SK-N-SH (cell line): ENCODE results near the gene CCDC122. TPM values are rescaled to one million over a fixed set of nuclear protein-coding genes. Genes with fewer than 3 reads are reported as not detected.

ENCODE experiments used
- CTCF ChIA-PET: fragments of 300-600, 350-600 bp; formaldehyde crosslinking; extraction: SDS; loops from one replicate; lab custom pipeline; 2021; lab: Yijun Ruan, JAX
- POLR2A ChIA-PET: fragments of 350-600 bp; sonication (Branson Sonifier 250); formaldehyde crosslinking; extraction: SDS; loops from one replicate; lab custom pipeline; 2020; ENCODE audit warnings: antibody characterized with exemption, inconsistent platforms; lab: Yijun Ruan, JAX
- DNase-seq: peaks from one replicate; pipeline ENCODE4 v3.0.0; 2012
- H2AFZ ChIP-seq: fragments of 200-600 bp; sonication (generic); 2 replicates; pipeline ENCODE4 v1.8.1; 2016; ENCODE audit warnings: antibody characterized with exemption, mild to moderate bottlenecking, low read depth
- H3F3A ChIP-seq: fragments of 200-600 bp; sonication (generic); replicated peaks from 2 replicates; pipeline ENCODE3; 2016; ENCODE audit warnings: antibody characterized with exemption, mild to moderate bottlenecking; ENCODE audit not compliant: insufficient read depth
- H3K27ac ChIP-seq, 2 experiments: fragments of 200-500 bp in 1 of 2; fragments of 200-600 bp in 1 of 2; sonication (Bioruptor generic) in 1 of 2; sonication (generic), shearing (Covaris generic) in 1 of 2; 2 replicates each; pipeline versions ENCODE4 v1.5.1 to v1.6.1; 2014 to 2016; ENCODE audit warnings: low read depth in 2 of 2, inconsistent platforms in 1 of 2, low read length in 1 of 2, mild to moderate bottlenecking in 1 of 2, mixed read lengths in 1 of 2
- H3K27me3 ChIP-seq: fragments of 200-600 bp; sonication (generic), shearing (Covaris generic); 2 replicates; pipeline ENCODE4 v1.6.1; 2016; ENCODE audit warnings: mixed run types; ENCODE audit not compliant: insufficient read depth
- H3K36me3 ChIP-seq, 2 experiments: fragments of 200-500 bp in 1 of 2; fragments of 200-600 bp in 1 of 2; sonication (Bioruptor generic) in 1 of 2; sonication (generic) in 1 of 2; replicated peaks in 1 of 2; 2 replicates each; pipeline versions ENCODE3 to v1.5.1; 2014 to 2016; ENCODE audit warnings: low read length in 1 of 2, mild to moderate bottlenecking in 1 of 2; ENCODE audit not compliant: insufficient read depth in 2 of 2, control insufficient read depth in 1 of 2
- H3K4me1 ChIP-seq, 2 experiments: fragments of 200-500 bp in 1 of 2; fragments of 200-600 bp in 1 of 2; sonication (Bioruptor generic) in 1 of 2; sonication (generic), shearing (Covaris generic) in 1 of 2; 2 replicates each; pipeline versions ENCODE4 v1.5.1 to v1.6.1; 2014 to 2016; ENCODE audit warnings: low read depth in 1 of 2, low read length in 1 of 2, mixed run types in 1 of 2; ENCODE audit not compliant: insufficient read depth in 2 of 2, control insufficient read depth in 1 of 2
- H3K4me2 ChIP-seq: fragments of 200-600 bp; sonication (generic), shearing (Covaris generic); 2 replicates; pipeline ENCODE4 v1.6.1; 2017; ENCODE audit warnings: mixed run types
- H3K4me3 ChIP-seq, 2 experiments: fragments of 200-500 bp in 1 of 2; fragments of 200-600 bp in 1 of 2; sonication (Bioruptor generic) in 1 of 2; sonication (generic), shearing (Covaris generic) in 1 of 2; 2 replicates each; pipeline versions ENCODE4 v1.5.1 to v1.8.1; 2014 to 2016; ENCODE audit warnings: low read depth in 2 of 2, inconsistent platforms in 1 of 2, low read length in 1 of 2, mild to moderate bottlenecking in 1 of 2, mixed read lengths in 1 of 2, moderate library complexity in 1 of 2
- H3K79me2 ChIP-seq: fragments of 200-600 bp; sonication (generic); 2 replicates; pipeline ENCODE4 v1.8.1; 2017; ENCODE audit warnings: mild to moderate bottlenecking; ENCODE audit not compliant: insufficient read depth
- H3K9ac ChIP-seq: fragments of 200-600 bp; sonication (generic); 2 replicates; pipeline ENCODE4 v1.6.1; 2017; ENCODE audit warnings: mixed run types
- H3K9me2 ChIP-seq: fragments of 200-600 bp; sonication (generic); 2 replicates; pipeline ENCODE4 v1.6.1; 2017; ENCODE audit warnings: mixed run types
- H3K9me3 ChIP-seq: fragments of 200-600 bp; sonication (generic); 2 replicates; pipeline ENCODE4 v1.6.1; 2017; ENCODE audit warnings: mixed run types, mild to moderate bottlenecking, moderate library complexity
- H4K20me1 ChIP-seq: fragments of 200-600 bp; sonication (generic); 2 replicates; pipeline ENCODE4 v1.6.1; 2017; ENCODE audit warnings: mild to moderate bottlenecking, mixed run types; ENCODE audit not compliant: insufficient read depth
- CHD2 ChIP-seq: fragments of 150-350 bp; IDR thresholded peaks from 2 replicates; pipeline ENCODE4 v1.6.1; 2018; ENCODE audit warnings: low read length; ENCODE audit not compliant: partially characterized antibody
- CTCF ChIP-seq: fragments of 200-600 bp; sonication (generic); IDR thresholded peaks from 2 replicates; pipeline ENCODE4 v1.6.1; 2017; ENCODE audit warnings: antibody characterized with exemption, mild to moderate bottlenecking, moderate library complexity
- EP300 ChIP-seq, 2 experiments: IDR thresholded peaks; 2 replicates each; pipeline versions ENCODE4 v1.4.0 to v1.6.1; 2012; ENCODE audit warnings: borderline replicate concordance in 1 of 2, low read depth in 1 of 2, low read length in 1 of 2
- EZH2phosphoT487 ChIP-seq: fragments of 200-600 bp; sonication (generic); IDR thresholded peaks from 2 replicates; pipeline ENCODE4 v1.6.1; 2017; ENCODE audit warnings: low read depth, mixed run types, mild to moderate bottlenecking, antibody characterized with exemption, moderate library complexity, borderline replicate concordance
- GABPA ChIP-seq: IDR thresholded peaks from 2 replicates; pipeline ENCODE4 v1.4.0; 2012; ENCODE audit warnings: low read depth, mild to moderate bottlenecking
- GATA2 ChIP-seq: sonication (generic); formaldehyde crosslinking; IDR thresholded peaks from 2 replicates; pipeline ENCODE4 v1.5.0; 2020; ENCODE audit warnings: mild to moderate bottlenecking, missing genetic modification reagents
- IRF3 ChIP-seq: fragments of 150-350 bp; IDR thresholded peaks from 2 replicates; pipeline ENCODE4 v1.6.1; 2016; ENCODE audit warnings: mild to moderate bottlenecking, low read depth, low read length
- JUND ChIP-seq: IDR thresholded peaks from 2 replicates; pipeline ENCODE4 v1.4.0; 2012
- MEF2A ChIP-seq: IDR thresholded peaks from 2 replicates; pipeline ENCODE4 v1.4.0; 2012; ENCODE audit warnings: low read depth, borderline replicate concordance
- MXI1 ChIP-seq: IDR thresholded peaks from 2 replicates; pipeline ENCODE4 v1.6.1; 2012; ENCODE audit warnings: mild to moderate bottlenecking, low read depth, low read length, improper control_type of control experiment
- NFIC ChIP-seq: IDR thresholded peaks from 2 replicates; pipeline ENCODE4 v1.4.0; 2012; ENCODE audit warnings: borderline replicate concordance
- NRF1 ChIP-seq: IDR thresholded peaks from 2 replicates; pipeline ENCODE4 v1.6.1; 2012; ENCODE audit warnings: low read depth, mild to moderate bottlenecking, low read length
- PBX3 ChIP-seq: IDR thresholded peaks from 2 replicates; pipeline ENCODE4; 2012
- POLR2AphosphoS5 ChIP-seq: IDR thresholded peaks from 2 replicates; pipeline ENCODE4 v1.6.1; 2012; ENCODE audit warnings: low read depth, low read length
- RAD21 ChIP-seq: IDR thresholded peaks from 2 replicates; pipeline ENCODE4 v1.6.1; 2012; ENCODE audit warnings: mild to moderate bottlenecking, low read length
- RCOR1 ChIP-seq: fragments of 150-350 bp; IDR thresholded peaks from 2 replicates; pipeline ENCODE4 v1.6.1; 2017; ENCODE audit warnings: antibody characterized with exemption, low read length
- RFX5 ChIP-seq: IDR thresholded peaks from 2 replicates; pipeline ENCODE4 v1.6.1; 2012; ENCODE audit warnings: mild to moderate bottlenecking, improper control_type of control experiment, low read length
- RXRA ChIP-seq: IDR thresholded peaks from 2 replicates; pipeline ENCODE4 v1.4.0; 2012; ENCODE audit warnings: low read depth, mild to moderate bottlenecking, borderline replicate concordance
- SIN3A ChIP-seq: IDR thresholded peaks from 2 replicates; pipeline ENCODE4 v1.6.1; 2012; ENCODE audit warnings: low read depth, mild to moderate bottlenecking, low read length, moderate library complexity, borderline replicate concordance
- SMC3 ChIP-seq: IDR thresholded peaks from 2 replicates; pipeline ENCODE4 v1.6.1; 2012; ENCODE audit warnings: low read depth, low read length, improper control_type of control experiment
- TCF12 ChIP-seq: IDR thresholded peaks from 2 replicates; pipeline ENCODE4 v1.4.0; 2012
- TEAD4 ChIP-seq: IDR thresholded peaks from 2 replicates; pipeline ENCODE4 v1.4.0; 2012; ENCODE audit warnings: mild to moderate bottlenecking, borderline replicate concordance; ENCODE audit not compliant: insufficient read depth
- USF1 ChIP-seq: IDR thresholded peaks from 2 replicates; pipeline ENCODE4 v1.4.0; 2012; ENCODE audit warnings: low read depth, borderline replicate concordance
- YY1 ChIP-seq: IDR thresholded peaks from 2 replicates; pipeline ENCODE4 v1.4.0; 2012; ENCODE audit warnings: low read depth, mild to moderate bottlenecking
- WGBS: methylation state at CpG from one replicate; pipeline ENCODE4 v1.1.6; 2017; ENCODE audit warnings: low lambda C conversion rate; 5-methylcytosine and 5-hydroxymethylcytosine counted together
- polyA plus RNA-seq, 3 experiments: library from polyadenylated mRNA; depleted of rRNA; stranded (reverse); fragments of >200 nt; gene quantifications; 2 replicates each; pipeline ENCODE4 v1.2.3, GENCODE V29; 2012
- TF ChIP-seq, protein P1 (sequence below): fragments of 150-350 bp; IDR thresholded peaks from 2 replicates; pipeline ENCODE4 v1.6.1; 2017; ENCODE audit warnings: antibody characterized with exemption, low read length, low read depth, borderline replicate concordance
- TF ChIP-seq, protein P2 (sequence below): IDR thresholded peaks from 2 replicates; pipeline ENCODE4 v1.4.0; 2012; ENCODE audit warnings: low read depth, borderline replicate concordance

The CCDC122 gene
- polyA plus RNA-seq, 1 of the 3 experiments (the other 2 are of a cell fraction), result 1.4 TPM

DNA sequence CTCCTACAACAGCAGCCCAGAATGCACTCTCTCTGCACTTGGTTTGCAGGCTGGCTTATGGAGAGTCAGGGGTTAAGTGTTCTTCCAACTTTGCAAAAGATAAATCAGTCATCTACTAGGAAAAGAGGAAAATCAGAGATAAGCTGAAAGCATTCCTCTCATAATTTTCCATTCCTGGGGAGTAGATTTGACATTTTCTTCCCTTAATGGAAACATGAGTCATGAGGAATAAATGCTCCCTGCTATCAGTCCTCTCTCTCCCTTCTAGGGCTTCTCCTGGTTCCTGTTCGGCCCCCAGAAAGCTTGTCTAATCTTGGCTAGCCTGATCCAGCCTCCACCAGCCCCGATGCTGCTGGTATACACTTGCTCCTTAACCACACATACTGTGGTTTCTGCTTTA is 64.3 kb downstream of the CCDC122 start:
- POLR2A ChIA-PET, result no interaction called here
- H3K79me2 ChIP-seq, result no peaks in the 10 kb centered on the region
- H3K4me3 ChIP-seq, result no peak overlapping the region; a peak in 1 of 4 replicates
- H3F3A ChIP-seq, result peaks cover 23% of the 10 kb centered on the region
- H2AFZ ChIP-seq, result peak overlapping the region; percentile 49; the same call in 1 of the 2 replicates
- peaks cover 0 to 24% of the 10 kb centered on the region in 2 experiments; a peak in 2 of 4 replicates for H3K4me1 ChIP-seq
- peak; percentile 20 for DNase-seq
- no peaks in the 10 kb centered on the region for H3K9me3 ChIP-seq
- no peaks in the 10 kb centered on the region for H3K27me3 ChIP-seq
- H3K36me3 ChIP-seq, result peaks cover 0 to 3% of the 10 kb centered on the region in 2 experiments
- WGBS, result 0% methylated on average over 2 of the region's 2 CpGs
- no peaks in the 10 kb centered on the region for H3K9me2 ChIP-seq
- CTCF ChIA-PET, result interaction anchor here (1.4 to 4.7 kb wide), 3 partner anchors 11 to 846 kb away, joined by 3 to 27 read pairs (median 5); no protein-coding TSS in a partner anchor
- peak overlapping the region; percentile 54 for H3K4me2 ChIP-seq
- H3K27ac ChIP-seq, result peak overlapping the region; percentile 69 to 86; a peak in 3 of 4 replicates
- peak overlapping the region; percentile 55 for H3K9ac ChIP-seq
- no peaks in the 10 kb centered on the region for H4K20me1 ChIP-seq
- no peak for TF ChIP-seq RFX5
- no peak for TF ChIP-seq RCOR1
- TF ChIP-seq, protein P1, sequence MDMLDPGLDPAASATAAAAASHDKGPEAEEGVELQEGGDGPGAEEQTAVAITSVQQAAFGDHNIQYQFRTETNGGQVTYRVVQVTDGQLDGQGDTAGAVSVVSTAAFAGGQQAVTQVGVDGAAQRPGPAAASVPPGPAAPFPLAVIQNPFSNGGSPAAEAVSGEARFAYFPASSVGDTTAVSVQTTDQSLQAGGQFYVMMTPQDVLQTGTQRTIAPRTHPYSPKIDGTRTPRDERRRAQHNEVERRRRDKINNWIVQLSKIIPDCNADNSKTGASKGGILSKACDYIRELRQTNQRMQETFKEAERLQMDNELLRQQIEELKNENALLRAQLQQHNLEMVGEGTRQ, result no peak
- TF ChIP-seq TEAD4, result peak; percentile 99
- TF ChIP-seq MEF2A, result peak; percentile 100
- TF ChIP-seq RXRA, result peak; percentile 90
- TF ChIP-seq EZH2phosphoT487, result no peak
- TF ChIP-seq NFIC, result peak; percentile 88
- no peak for TF ChIP-seq CTCF
- TF ChIP-seq NRF1, result no peak
- TF ChIP-seq, protein P2, sequence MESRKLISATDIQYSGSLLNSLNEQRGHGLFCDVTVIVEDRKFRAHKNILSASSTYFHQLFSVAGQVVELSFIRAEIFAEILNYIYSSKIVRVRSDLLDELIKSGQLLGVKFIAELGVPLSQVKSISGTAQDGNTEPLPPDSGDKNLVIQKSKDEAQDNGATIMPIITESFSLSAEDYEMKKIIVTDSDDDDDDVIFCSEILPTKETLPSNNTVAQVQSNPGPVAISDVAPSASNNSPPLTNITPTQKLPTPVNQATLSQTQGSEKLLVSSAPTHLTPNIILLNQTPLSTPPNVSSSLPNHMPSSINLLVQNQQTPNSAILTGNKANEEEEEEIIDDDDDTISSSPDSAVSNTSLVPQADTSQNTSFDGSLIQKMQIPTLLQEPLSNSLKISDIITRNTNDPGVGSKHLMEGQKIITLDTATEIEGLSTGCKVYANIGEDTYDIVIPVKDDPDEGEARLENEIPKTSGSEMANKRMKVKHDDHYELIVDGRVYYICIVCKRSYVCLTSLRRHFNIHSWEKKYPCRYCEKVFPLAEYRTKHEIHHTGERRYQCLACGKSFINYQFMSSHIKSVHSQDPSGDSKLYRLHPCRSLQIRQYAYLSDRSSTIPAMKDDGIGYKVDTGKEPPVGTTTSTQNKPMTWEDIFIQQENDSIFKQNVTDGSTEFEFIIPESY, result peak; percentile 68; the same call in 1 of the 2 replicates
- TF ChIP-seq JUND, result peak; percentile 97
- TF ChIP-seq GABPA, result 0 out of 2 replicates have a peak, but pooled peaks have one; percentile 16
- TF ChIP-seq TCF12, result peak; percentile 94
- TF ChIP-seq PBX3, result peak; percentile 98
- no peak for TF ChIP-seq IRF3
- no peak for TF ChIP-seq RAD21
- peak; percentile 62 to 99; a peak in 3 of 4 replicates for TF ChIP-seq EP300 (IDR thresholded peaks at IDR 0.05; ENCODE audit: borderline replicate concordance in 1 of 2, low read depth in 1 of 2, low read length in 1 of 2)
- TF ChIP-seq MXI1, result no peak
- TF ChIP-seq POLR2AphosphoS5, result peak; percentile 85
- TF ChIP-seq GATA2 (CRISPR knock-in tag), result no peak
- TF ChIP-seq USF1, result peak; percentile 26; the same call in 1 of the 2 replicates
- peak; percentile 50; the same call in 1 of the 2 replicates for TF ChIP-seq YY1
- TF ChIP-seq SIN3A, result peak; percentile 54; the same call in 1 of the 2 replicates
- no peak for TF ChIP-seq SMC3
- peak; percentile 30 for TF ChIP-seq CHD2
